ENCODE data around the gene BRPF1. TPM values are rescaled to one million over a fixed set of nuclear protein-coding genes. Genes with fewer than 3 reads are reported as not detected.
A peak's percentile ranks its signal among the peaks of the same experiment; 100 is the strongest.

Gene BRPF1
- total and polyA plus RNA-seq, 10 donors = 5.5 to 31.9 (median 26.6) TPM

GRCh38 chr3:9787714-9788113, 56.2 kb downstream of the BRPF1 start:
- H3K9me3 ChIP-seq = no peaks in the 10 kb centered on the region
- no peak overlapping the region for H3K4me3 ChIP-seq
- H3K27me3 ChIP-seq (replicated peaks in 1 of 7) = no peaks in the 10 kb centered on the region
- WGBS, 5 donors = 81 to 91% (median 87%) methylated on average over 6 of the region's 6 CpGs
- H3K4me1 ChIP-seq = peaks cover 7 to 39% (median 24%) of the 10 kb centered on the region in 6 donors
- peaks cover 0 to 85% (median 71%) of the 10 kb centered on the region in 6 donors for H3K36me3 ChIP-seq
- intact Hi-C loops (cut with DNase I; ENCODE audit: low total_unique reads) = no loop called here
- TF ChIP-seq POLR2AphosphoS5 (IDR thresholded peaks at IDR 0.05) (no peak), POLR2A (IDR thresholded peaks at IDR 0.05) (no peak)
- H3K27ac ChIP-seq = peak overlapping the region in 1 of 8 donors; percentile 1
- DNase-seq = no peak

GRCh38 chr3:9791127-9791526, 59.6 kb downstream of the BRPF1 start:
- WGBS, 5 donors = 92 to 96% (median 94%) methylated on average over 5 to 11 of the region's 11 CpGs
- no peak for TF ChIP-seq CTCF (IDR thresholded peaks at IDR 0.05 in 8 of 11, conservative IDR thresholded peaks at IDR 0.05 in 3 of 11)
- TF ChIP-seq POLR2AphosphoS5 (IDR thresholded peaks at IDR 0.05) = no peak
- TF ChIP-seq POLR2A (IDR thresholded peaks at IDR 0.05) = no peak
- no peaks in the 10 kb centered on the region for H3K27me3 ChIP-seq (replicated peaks in 1 of 7)
- peaks cover 30 to 62% (median 49%) of the 10 kb centered on the region in 6 donors for H3K4me1 ChIP-seq
- peak overlapping the region in 7 of 8 donors; percentile 96 to 99 (median 98) for H3K27ac ChIP-seq
- peak overlapping the region in 3 of 8 donors; percentile 68 to 95 (median 86) for H3K4me3 ChIP-seq
- H3K9me3 ChIP-seq = no peaks in the 10 kb centered on the region
- no peak for DNase-seq
- peaks cover 0 to 72% (median 44%) of the 10 kb centered on the region in 6 donors for H3K36me3 ChIP-seq
- intact Hi-C loops (cut with DNase I; ENCODE audit: low total_unique reads) = no loop called here

- WGBS, 5 donors = 13 to 35% (median 15%) methylated on average over 5 to 14 of the region's 14 CpGs
- no peak for DNase-seq
- Histone ChIP-seq H3K27me3 (replicated peaks in 1 of 7) (no peaks in the 10 kb centered on the region), H3K4me3 (peak overlapping the region; percentile 68 to 98 (median 88)), H3K27ac (peak overlapping the region; percentile 96 to 99 (median 98)), H3K4me1 (peaks cover 34 to 67% (median 56%) of the 10 kb centered on the region in 6 donors), H3K36me3 (peaks cover 0 to 72% (median 38%) of the 10 kb centered on the region in 6 donors), H3K9me3 (no peaks in the 10 kb centered on the region)
- no peak for TF ChIP-seq POLR2AphosphoS5 (IDR thresholded peaks at IDR 0.05)
- TF ChIP-seq POLR2A (IDR thresholded peaks at IDR 0.05) = peak in 1 of 3 donors; percentile 58
- intact Hi-C loops (cut with DNase I; ENCODE audit: low total_unique reads) = no loop called here
Measured at GRCh38 chr3:9791790-9792404, 60.4 kb downstream of the BRPF1 start.

GRCh38 chr3:9792405-9793160, 61.0 kb downstream of the BRPF1 start, which contains the start of the genes ARPC4 and TADA3:
Gene ARPC4, plus strand, starts transcription at chr3:9793082. Its CDS starts 40 bp downstream, at chr3:9793122.
Gene TADA3, minus strand, starts transcription at chr3:9792473. Its CDS starts 1,007 bp downstream, at chr3:9791466.
- WGBS, 5 donors = 0 to 1% (median 0%) methylated on average over 39 to 65 of the region's 65 CpGs
- peak; percentile 99 for DNase-seq
- Histone ChIP-seq H3K27me3 (replicated peaks in 1 of 7) (no peaks in the 10 kb centered on the region), H3K9me3 (no peaks in the 10 kb centered on the region), H3K4me1 (peaks cover 34 to 72% (median 62%) of the 10 kb centered on the region in 6 donors), H3K36me3 (peaks cover 0 to 72% (median 37%) of the 10 kb centered on the region in 6 donors), H3K27ac (peak within 1 kb of the TSS; percentile 96 to 99 (median 98)), H3K4me3 (peak within 1 kb of the TSS; percentile 68 to 98 (median 88))
- intact Hi-C loops (cut with DNase I; ENCODE audit: low total_unique reads) = no loop called here
- TF ChIP-seq POLR2A (IDR thresholded peaks at IDR 0.05) (peak in 1 of 3 donors; percentile 19), POLR2AphosphoS5 (IDR thresholded peaks at IDR 0.05) (peak; percentile 88 to 95 (median 91)), CTCF (IDR thresholded peaks at IDR 0.05 in 8 of 11, conservative IDR thresholded peaks at IDR 0.05 in 3 of 11) (peak in 9 of 11 experiments; percentile 9 to 56 (median 42))

Measured in spleen (tissue), 11 donors.